Fibroblast of the aortic adventitia (primary cell): ENCODE data around the gene LRRC8B. TPM values are rescaled to one million over a fixed set of nuclear protein-coding genes. Genes with fewer than 3 reads are reported as not detected.

ENCODE experiments used
- DNase-seq: peaks from one replicate; pipeline ENCODE4 v3.0.0-alpha.2; 2010; ENCODE audit warnings: low read depth
- H3K4me3 ChIP-seq: 2 replicates; pipeline ENCODE4 v1.5.1; 2011; ENCODE audit warnings: low read depth, mild to moderate bottlenecking, control low read depth, low read length, moderate library complexity
- CTCF ChIP-seq: IDR thresholded peaks from 2 replicates; pipeline ENCODE4 v1.5.1; 2011; ENCODE audit warnings: mild to moderate bottlenecking, low read length, control low read depth, inconsistent platforms; ENCODE audit not compliant: insufficient read depth
- total RNA-seq: library from RNA; depleted of rRNA; stranded (reverse); fragments of >200 nt; gene quantifications from 2 replicates; pipeline ENCODE4 v1.2.3, GENCODE V29; 2012; ENCODE audit warnings: low replicate concordance

The LRRC8B gene
- total RNA-seq, 1 donor: 2.5 TPM

GRCh38 chr1:89580036-89580435 is 55.4 kb downstream of the LRRC8B start:
- no peak for TF ChIP-seq CTCF
- no peak for DNase-seq
- H3K4me3 ChIP-seq: no peak overlapping the region

- DNase-seq: no peak
- TF ChIP-seq CTCF: no peak
- no peak overlapping the region for H3K4me3 ChIP-seq
Measured at GRCh38 chr1:89581859-89582258, 57.2 kb downstream of the LRRC8B start.

GRCh38 chr1:89582571-89582970 is 57.9 kb downstream of the LRRC8B start:
- no peak for TF ChIP-seq CTCF
- no peak overlapping the region for H3K4me3 ChIP-seq
- no peak for DNase-seq

GRCh38 chr1:89584211-89584610 is 59.6 kb downstream of the LRRC8B start:
- H3K4me3 ChIP-seq: no peak overlapping the region
- no peak for TF ChIP-seq CTCF
- DNase-seq: no peak

GRCh38 chr1:89584781-89585180 is 60.2 kb downstream of the LRRC8B start:
- H3K4me3 ChIP-seq: no peak overlapping the region
- no peak for DNase-seq
- TF ChIP-seq CTCF: no peak

GRCh38 chr1:89587729-89588161 is 63.1 kb downstream of the LRRC8B start:
- no peak overlapping the region for H3K4me3 ChIP-seq
- peak; percentile 10 for DNase-seq
- TF ChIP-seq CTCF: no peak

- H3K4me3 ChIP-seq: no peak overlapping the region
- no peak for DNase-seq
- no peak for TF ChIP-seq CTCF
Measured at GRCh38 chr1:89588480-89588879, 63.9 kb downstream of the LRRC8B start.
